ENCODE measurements around the gene ELFN1. TPM values are rescaled to one million over a fixed set of nuclear protein-coding genes. Genes with fewer than 3 reads are reported as not detected.

The ELFN1 gene
- total and polyA plus RNA-seq, 4 donors: 0.43 to 3.5 (median 3.4) TPM

GRCh38 chr7:1741246-1741645, 71.2 kb downstream of the ELFN1 start:
- no peak overlapping the region for H3K4me3 ChIP-seq (ENCODE audit: low read depth in 1 of 3, low read length in 3 of 3)
- H3K9me3 ChIP-seq (ENCODE audit: control insufficient read depth in 4 of 4, low read length in 3 of 4): no peaks in the 10 kb centered on the region
- no peak for DNase-seq (ENCODE audit: low spot score)
- H3K27ac ChIP-seq (ENCODE audit: low read depth in 1 of 2, low read length in 2 of 2): no peak overlapping the region
- H3K9ac ChIP-seq (ENCODE audit: low read depth in 1 of 2, low read length in 2 of 2): no peak overlapping the region
- H3K36me3 ChIP-seq (ENCODE audit: control insufficient read depth in 4 of 4, insufficient read depth in 3 of 4, low read depth in 1 of 4, low read length in 3 of 4): peaks cover 0 to 9% (median 2%) of the 10 kb centered on the region in 4 donors
- H3K4me1 ChIP-seq (ENCODE audit: control insufficient read depth in 4 of 4, insufficient read depth in 4 of 4, low read length in 3 of 4): peaks cover 0 to 12% (median 4%) of the 10 kb centered on the region in 4 donors
- no peaks in the 10 kb centered on the region for H3K27me3 ChIP-seq (ENCODE audit: control insufficient read depth in 4 of 4, insufficient read depth in 4 of 4, low read length in 3 of 4)
- WGBS: 90% methylated on average over 8 of the region's 8 CpGs
- no peak for TF ChIP-seq FOXA1 (IDR thresholded peaks at IDR 0.05)
- TF ChIP-seq ATF3 (IDR thresholded peaks at IDR 0.05): no peak
- no peak for TF ChIP-seq RAD21 (IDR thresholded peaks at IDR 0.05)

GRCh38 chr7:1741751-1742554, 71.9 kb downstream of the ELFN1 start:
- H3K27ac ChIP-seq (ENCODE audit: low read depth in 1 of 2, low read length in 2 of 2): no peak overlapping the region
- DNase-seq (ENCODE audit: low spot score): no peak
- TF ChIP-seq RAD21 (IDR thresholded peaks at IDR 0.05) (no peak), HNF4G (IDR thresholded peaks at IDR 0.05) (no peak)
- no peaks in the 10 kb centered on the region for H3K9me3 ChIP-seq (ENCODE audit: control insufficient read depth in 4 of 4, low read length in 3 of 4)
- no peak overlapping the region for H3K9ac ChIP-seq (ENCODE audit: low read depth in 1 of 2, low read length in 2 of 2)
- H3K4me3 ChIP-seq (ENCODE audit: low read depth in 1 of 3, low read length in 3 of 3): no peak overlapping the region
- 85% methylated on average over 33 of the region's 33 CpGs for WGBS
- peaks cover 0 to 12% (median 4%) of the 10 kb centered on the region in 4 donors for H3K4me1 ChIP-seq (ENCODE audit: control insufficient read depth in 4 of 4, insufficient read depth in 4 of 4, low read length in 3 of 4)
- peaks cover 0 to 9% (median 2%) of the 10 kb centered on the region in 4 donors for H3K36me3 ChIP-seq (ENCODE audit: control insufficient read depth in 4 of 4, insufficient read depth in 3 of 4, low read depth in 1 of 4, low read length in 3 of 4)
- H3K27me3 ChIP-seq (ENCODE audit: control insufficient read depth in 4 of 4, insufficient read depth in 4 of 4, low read length in 3 of 4): no peaks in the 10 kb centered on the region

GRCh38 chr7:1742555-1743303, 72.7 kb downstream of the ELFN1 start:
- no peak overlapping the region for H3K9ac ChIP-seq (ENCODE audit: low read depth in 1 of 2, low read length in 2 of 2)
- H3K27me3 ChIP-seq (ENCODE audit: control insufficient read depth in 4 of 4, insufficient read depth in 4 of 4, low read length in 3 of 4): no peaks in the 10 kb centered on the region
- H3K36me3 ChIP-seq (ENCODE audit: control insufficient read depth in 4 of 4, insufficient read depth in 3 of 4, low read depth in 1 of 4, low read length in 3 of 4): peaks cover 0 to 9% (median 2%) of the 10 kb centered on the region in 4 donors
- 43% methylated on average over 28 of the region's 28 CpGs for WGBS
- no peak overlapping the region for H3K4me3 ChIP-seq (ENCODE audit: low read depth in 1 of 3, low read length in 3 of 3)
- TF ChIP-seq HNF4A (conservative IDR thresholded peaks at IDR 0.05) (no peak), MAX (IDR thresholded peaks at IDR 0.05) (no peak), SP1 (IDR thresholded peaks at IDR 0.05) (no peak)
- H3K27ac ChIP-seq (ENCODE audit: low read depth in 1 of 2, low read length in 2 of 2): no peak overlapping the region
- H3K4me1 ChIP-seq (ENCODE audit: control insufficient read depth in 4 of 4, insufficient read depth in 4 of 4, low read length in 3 of 4): peaks cover 0 to 12% (median 4%) of the 10 kb centered on the region in 4 donors
- no peaks in the 10 kb centered on the region for H3K9me3 ChIP-seq (ENCODE audit: control insufficient read depth in 4 of 4, low read length in 3 of 4)
- peak; percentile 61 for DNase-seq (ENCODE audit: low spot score)

- Histone ChIP-seq H3K4me3 (ENCODE audit: low read depth in 1 of 3, low read length in 3 of 3) (no peak overlapping the region), H3K4me1 (ENCODE audit: control insufficient read depth in 4 of 4, insufficient read depth in 4 of 4, low read length in 3 of 4) (peaks cover 0 to 12% (median 4%) of the 10 kb centered on the region in 4 donors), H3K27ac (ENCODE audit: low read depth in 1 of 2, low read length in 2 of 2) (no peak overlapping the region), H3K9me3 (ENCODE audit: control insufficient read depth in 4 of 4, low read length in 3 of 4) (no peaks in the 10 kb centered on the region), H3K9ac (ENCODE audit: low read depth in 1 of 2, low read length in 2 of 2) (no peak overlapping the region), H3K36me3 (ENCODE audit: control insufficient read depth in 4 of 4, insufficient read depth in 3 of 4, low read depth in 1 of 4, low read length in 3 of 4) (peaks cover 0 to 9% (median 2%) of the 10 kb centered on the region in 4 donors), H3K27me3 (ENCODE audit: control insufficient read depth in 4 of 4, insufficient read depth in 4 of 4, low read length in 3 of 4) (no peaks in the 10 kb centered on the region)
- no peak for DNase-seq (ENCODE audit: low spot score)
- WGBS: 92% methylated on average over 37 of the region's 37 CpGs
- TF ChIP-seq ATF3 (IDR thresholded peaks at IDR 0.05): no peak
- TF ChIP-seq HNF4A (conservative IDR thresholded peaks at IDR 0.05): no peak
- no peak for TF ChIP-seq FOXA1 (IDR thresholded peaks at IDR 0.05)
- TF ChIP-seq FOXA2 (IDR thresholded peaks at IDR 0.05): no peak
- TF ChIP-seq HNF4G (IDR thresholded peaks at IDR 0.05): no peak
- TF ChIP-seq CTCF (IDR thresholded peaks at IDR 0.05; ENCODE audit: low read depth, low read length, missing input control): no peak
- no peak for TF ChIP-seq NR2F2 (IDR thresholded peaks at IDR 0.05)
- TF ChIP-seq JUND (IDR thresholded peaks at IDR 0.05): no peak
- TF ChIP-seq SP1 (IDR thresholded peaks at IDR 0.05): no peak
- TF ChIP-seq EGR1 (IDR thresholded peaks at IDR 0.05; ENCODE audit: low read depth in 2 of 2): no peak
- TF ChIP-seq ZBTB33 (IDR thresholded peaks at IDR 0.05): no peak
- TF ChIP-seq YY1 (IDR thresholded peaks at IDR 0.05): no peak
- TF ChIP-seq TAF1 (conservative IDR thresholded peaks at IDR 0.05): no peak
- TF ChIP-seq MAX (IDR thresholded peaks at IDR 0.05): no peak
Measured at GRCh38 chr7:1743481-1744230, 73.6 kb downstream of the ELFN1 start.
